Fibroblast of skin of right quadriceps (primary cell): ENCODE data around the gene SLC8A1.

Experiments
- DNase-seq: peaks from one replicate; pipeline ENCODE4 v3.0.0-alpha.2; 2013

The SLC8A1 gene

DNA sequence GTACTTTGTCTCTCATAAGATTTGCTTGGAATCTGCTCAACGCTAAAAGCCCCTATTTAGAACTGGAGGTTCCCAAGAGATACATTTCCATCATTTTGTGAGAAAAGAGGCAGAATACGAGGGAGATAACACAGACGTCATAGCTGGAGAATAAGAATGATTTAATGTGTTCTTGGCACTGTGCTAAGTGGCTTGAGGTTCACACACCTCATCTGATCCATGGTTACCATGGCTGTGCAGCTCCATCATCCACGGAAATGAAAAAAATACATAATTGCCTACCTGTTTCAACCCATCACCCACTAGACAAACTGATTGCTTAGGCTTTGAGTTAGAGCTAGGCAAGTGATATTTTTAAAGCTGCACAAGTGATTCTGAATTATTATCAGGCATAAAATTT is 227.6 kb downstream of the SLC8A1 start:
- DNase-seq, result no peak

DNA sequence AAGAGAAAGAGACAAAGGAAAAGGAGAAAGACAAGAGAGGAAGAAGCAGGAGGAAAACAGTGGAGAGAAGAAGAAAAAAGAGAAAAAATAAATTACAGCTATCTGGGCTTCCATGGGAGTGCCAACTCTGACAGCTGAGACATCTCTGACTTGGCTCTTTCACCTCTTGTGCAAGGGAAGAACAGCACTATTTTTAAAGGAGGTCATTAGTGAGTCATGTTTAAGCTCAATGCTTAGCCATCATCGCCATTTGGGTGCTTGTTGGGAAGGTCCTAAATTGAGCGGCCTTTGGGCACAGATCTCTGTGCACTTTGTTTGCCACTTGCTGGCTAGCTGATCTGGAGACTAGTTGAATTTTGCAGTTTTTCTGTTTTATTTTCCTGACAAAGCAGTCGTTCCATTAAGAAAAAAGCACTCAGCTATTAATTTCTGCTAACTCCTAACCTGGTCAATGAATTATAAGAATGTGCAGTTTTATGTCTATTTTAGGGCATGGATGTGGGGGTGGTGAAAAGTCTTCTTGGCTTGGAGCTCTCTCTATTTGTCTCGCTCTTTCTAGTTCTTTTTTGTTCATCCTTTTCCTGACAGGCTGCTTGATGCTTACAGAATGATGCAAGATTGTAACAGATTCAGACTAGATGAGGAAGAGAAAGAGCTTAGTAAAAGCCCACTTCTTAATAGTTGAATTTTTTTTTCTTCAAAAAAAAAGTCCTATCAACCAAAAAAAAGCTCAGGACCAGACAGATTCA is 231.5 kb downstream of the SLC8A1 start:
- DNase-seq, result peak; percentile 54

DNA sequence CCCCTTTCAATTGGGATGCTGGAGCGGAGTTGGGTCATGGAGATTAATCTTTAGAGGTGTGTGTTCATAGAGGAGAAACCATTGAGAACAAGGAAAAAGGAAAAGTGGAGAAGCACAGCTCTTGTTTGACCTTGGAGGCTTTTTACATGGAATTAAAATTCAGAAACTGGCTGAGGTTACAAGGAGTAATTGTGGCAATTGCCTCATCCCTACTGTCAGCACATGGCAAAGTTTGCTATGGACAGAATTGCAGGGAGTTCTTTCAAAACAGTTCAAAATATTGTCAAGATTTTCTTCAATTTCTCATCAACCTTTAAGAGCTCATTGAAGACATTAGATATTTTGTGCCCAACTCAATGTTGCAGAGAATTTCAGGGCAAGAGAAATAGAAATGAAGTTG is 232.7 kb downstream of the SLC8A1 start:
- DNase-seq, result no peak

DNA sequence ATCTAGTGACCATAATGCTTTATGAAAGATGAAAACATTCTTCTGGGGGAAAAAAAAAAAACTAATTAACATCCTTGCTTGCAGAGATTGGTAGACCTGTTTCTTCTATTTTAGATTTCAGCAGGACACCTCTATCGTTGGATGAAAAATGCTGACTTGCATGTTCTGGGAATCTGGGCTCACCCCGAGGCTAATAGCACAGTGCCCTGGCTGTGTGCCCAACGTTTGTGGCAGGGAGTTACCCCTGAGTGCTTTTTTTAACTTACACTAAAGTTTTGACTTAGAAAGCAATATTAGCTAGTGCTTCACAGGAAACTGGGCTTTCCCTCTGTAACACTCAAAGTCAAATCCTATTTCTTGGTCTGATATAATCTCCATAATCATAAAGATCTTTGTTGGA is 233.2 kb downstream of the SLC8A1 start:
- DNase-seq, result no peak

DNA sequence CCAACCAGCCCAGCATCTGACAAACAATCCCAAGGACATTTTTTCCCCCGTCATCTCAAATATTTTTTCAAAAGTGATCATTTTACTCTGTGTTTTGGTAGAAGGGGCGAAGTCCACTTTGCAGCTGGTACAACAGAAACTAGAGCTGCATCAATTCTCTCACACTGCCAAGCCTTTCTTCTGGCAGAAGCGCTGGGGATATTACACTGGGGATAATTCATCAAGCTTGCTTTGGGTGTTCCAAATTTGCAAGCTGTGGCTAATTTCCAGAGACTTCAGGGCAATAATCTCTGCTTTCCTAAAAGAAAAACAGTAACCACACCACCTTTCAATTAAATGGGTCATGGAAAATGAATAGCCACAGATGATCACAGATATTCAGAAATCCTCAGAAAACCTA is 238.3 kb downstream of the SLC8A1 start:
- DNase-seq, result no peak

DNA sequence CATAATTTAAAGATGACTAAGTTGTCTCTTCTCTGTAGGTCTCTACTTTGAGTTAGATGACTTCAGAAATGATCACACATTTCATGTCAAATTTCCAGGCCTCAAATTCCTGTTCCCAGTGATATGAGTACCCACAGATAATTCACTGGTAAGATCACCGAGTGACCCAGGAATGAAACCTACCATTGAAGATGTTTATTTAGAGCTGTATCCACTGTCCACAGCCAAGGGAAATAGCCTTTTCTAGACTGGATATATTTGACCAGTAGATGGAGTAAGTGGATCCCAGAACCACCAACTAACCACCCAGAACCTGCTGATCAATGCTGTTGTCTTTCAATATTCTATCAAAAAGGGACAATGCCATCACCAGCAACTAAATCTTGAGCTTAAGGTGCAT is 238.8 kb downstream of the SLC8A1 start:
- DNase-seq, result peak; percentile 64

DNA sequence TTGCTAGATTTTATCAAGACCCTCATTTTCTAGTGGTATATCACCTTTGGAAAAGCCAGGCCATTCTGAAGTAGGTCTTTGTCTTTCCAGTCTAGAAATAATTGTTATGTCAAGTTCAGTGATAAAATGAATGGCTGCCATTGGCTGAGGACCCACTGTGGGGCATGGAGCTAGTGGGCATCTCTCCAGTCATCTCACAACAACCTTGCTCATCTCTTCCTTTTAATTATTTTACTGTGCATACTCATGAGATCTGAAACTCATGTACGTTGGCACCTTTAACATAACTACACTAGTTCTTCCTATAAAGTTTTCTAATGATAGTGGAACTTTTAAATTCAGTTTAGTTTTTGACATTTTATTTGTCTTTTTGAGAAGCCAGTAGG is 240.9 kb downstream of the SLC8A1 start:
- no peak for DNase-seq

DNA sequence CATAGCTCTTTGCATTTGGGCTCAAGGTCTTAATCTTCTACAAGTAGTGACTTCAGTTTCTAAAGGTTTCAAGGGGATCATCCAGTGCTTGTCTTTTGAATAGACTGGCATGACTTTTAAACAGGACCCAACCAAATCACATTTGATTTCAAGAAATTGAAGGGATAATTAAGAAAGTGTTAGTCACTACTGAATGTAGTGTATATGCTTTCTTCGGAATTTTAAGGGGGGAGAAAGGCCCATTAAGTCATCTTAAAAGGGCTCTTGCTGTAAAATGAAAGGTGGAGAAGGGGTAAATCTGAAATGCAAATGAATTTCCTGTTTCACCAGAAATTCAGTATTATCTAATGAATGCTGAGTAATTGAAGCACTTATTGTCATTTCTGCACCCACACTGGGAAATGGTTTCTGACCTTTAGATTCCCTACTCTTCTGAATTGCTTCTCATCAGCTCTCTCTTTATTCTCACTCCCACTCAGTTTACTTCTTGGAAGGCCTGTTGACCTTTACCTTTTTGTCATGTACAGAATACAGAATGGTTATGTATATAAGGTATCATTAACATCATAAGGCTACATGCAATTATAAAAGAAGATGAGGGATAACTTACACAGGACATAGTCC is 241.4 kb downstream of the SLC8A1 start:
- DNase-seq, result no peak

DNA sequence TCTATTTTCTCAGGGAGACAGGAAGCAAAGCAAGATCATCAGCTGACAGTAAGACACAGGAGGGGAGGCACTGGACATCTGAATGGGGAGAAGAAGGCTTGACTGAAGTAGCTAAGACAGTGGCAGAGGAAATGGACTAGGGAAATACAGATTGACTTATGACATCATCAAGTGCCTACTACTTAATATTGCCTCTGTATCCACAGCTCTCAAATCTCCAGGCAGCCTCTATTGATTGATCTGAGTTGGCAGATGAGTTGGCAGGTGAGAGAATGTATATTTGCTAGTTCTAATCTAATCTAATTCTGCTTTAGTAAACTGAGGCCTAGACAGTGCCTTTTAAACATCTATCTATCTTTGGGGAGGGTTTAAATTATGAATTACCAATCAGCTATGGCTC is 242.1 kb downstream of the SLC8A1 start:
- no peak for DNase-seq

DNA sequence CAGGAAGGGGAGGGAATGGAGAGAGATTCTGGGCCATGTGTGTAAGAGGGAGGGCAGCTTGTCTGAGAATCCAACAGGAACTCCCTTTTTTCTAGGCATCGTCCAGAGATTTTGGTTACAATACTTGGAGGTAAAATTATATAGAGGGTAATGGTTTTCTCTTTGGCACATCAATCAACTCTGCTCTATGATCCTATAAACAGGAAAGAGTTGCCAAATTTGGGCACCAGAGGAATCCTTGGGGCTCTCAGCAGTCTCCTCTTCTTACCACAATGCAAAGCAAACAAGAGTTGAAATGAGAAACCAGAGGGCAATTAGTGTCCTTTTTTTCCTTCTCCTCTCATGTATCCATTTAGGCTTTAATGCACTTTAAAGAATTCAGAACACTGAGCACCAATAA is 243.4 kb downstream of the SLC8A1 start:
- no peak for DNase-seq

DNA sequence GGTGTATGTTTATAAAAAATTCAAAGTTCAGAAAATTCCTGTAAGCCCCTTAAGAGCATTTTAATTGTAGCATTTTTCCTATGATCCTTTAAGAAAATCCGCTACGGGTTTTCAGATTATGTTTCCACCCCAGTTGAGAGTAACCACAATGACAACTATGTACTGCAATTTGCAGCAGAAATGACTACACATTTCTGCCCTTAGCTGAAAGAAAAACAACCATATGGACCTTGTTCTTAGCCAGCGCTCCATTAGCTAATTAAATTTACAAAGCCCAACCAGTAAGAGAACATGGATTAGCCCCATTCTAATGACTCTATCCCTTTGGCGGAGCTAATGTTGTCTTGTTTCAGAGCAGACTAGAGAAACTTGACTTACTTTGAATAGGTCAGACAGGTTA is 247.6 kb downstream of the SLC8A1 start:
- DNase-seq, result peak; percentile 83

DNA sequence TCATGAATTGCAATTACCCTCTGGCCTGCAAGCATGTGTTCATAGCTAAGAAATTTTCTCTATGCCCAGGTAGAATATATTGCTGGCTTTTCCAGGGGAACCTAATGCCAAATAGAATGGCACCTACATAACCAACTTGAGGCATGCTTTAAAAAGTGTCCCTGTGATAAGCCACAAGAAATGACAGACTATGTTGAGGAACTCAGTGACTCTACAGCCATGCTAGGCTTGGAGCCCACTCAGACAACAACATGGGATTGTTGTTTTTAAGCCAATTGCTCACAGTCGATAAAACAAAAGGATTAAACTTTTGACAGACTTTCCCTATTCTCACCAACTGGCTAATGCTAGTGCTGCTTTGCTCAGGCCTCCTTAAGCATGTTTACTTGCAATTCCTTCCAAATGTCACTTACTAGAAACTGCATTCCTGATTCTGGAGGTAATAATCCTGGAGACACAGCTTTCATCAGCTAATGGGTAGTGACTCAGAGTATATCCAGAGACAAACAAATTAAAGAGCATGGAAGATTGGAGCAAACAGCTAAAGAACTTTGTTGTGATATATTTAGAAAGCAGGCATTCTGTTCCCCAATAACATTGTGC is 249.0 kb downstream of the SLC8A1 start:
- peak; percentile 76 for DNase-seq

DNA sequence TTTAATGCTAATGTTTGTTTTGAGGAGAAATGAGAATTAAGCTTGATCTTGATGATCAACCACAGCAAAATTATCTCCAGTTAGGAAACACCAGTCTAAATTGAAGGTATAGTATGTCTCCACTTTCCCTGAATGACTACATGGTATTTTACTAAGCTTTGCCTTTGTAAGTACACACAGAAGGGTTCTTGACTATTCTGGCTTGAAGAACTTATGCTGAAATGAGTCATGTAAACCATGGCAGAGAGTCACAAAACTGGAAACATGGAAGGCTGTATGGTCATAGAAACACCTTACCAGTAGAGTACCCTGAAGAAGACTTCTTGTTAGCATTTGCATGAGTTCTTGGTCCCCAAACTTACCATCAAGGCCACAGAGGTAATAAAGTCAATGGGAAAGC is 250.5 kb downstream of the SLC8A1 start:
- DNase-seq, result no peak

DNA sequence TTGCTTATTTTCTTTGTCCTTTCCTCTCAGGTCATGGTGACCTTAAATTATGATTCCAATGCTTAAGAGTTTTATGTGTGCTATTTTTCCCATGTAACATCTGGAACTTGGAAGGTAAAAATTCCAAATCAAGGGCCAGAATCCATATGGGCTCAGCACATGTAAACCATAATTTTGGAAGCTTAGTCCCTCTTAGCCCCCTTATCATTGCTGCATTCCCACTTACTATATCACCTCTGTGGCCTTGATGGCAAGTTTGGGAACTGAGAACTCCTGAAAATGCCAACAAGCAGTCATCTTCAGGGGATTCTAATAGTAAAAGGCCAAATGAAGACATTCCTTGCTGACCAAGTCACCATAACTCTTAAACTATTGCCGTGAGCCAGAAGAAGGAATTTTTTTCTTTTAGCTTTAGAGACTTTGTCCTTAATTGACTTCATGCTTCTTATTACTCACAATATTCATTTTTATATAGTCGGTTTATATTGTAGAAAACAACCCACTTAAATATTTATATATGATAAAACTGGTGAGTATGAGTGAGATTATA is 251.4 kb downstream of the SLC8A1 start:
- no peak for DNase-seq

DNA sequence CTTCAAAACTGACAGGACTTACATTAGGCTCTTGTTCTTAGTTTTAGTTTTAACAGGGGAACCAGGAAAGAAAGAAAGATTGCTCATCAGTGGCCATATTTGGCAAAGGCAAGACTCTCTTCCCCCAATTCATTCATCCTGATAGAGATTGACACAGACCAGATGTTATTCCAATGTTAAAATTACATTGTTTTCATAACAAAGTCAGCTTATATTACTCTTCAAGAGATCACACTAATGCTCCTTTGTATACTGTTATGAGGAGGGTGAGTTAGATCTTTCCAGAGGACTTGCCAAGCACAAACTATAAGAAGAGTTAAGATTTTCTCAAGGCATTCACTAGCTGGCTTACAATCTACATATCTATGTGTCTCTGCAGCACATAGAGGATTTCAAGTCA is 252.1 kb downstream of the SLC8A1 start:
- no peak for DNase-seq

DNA sequence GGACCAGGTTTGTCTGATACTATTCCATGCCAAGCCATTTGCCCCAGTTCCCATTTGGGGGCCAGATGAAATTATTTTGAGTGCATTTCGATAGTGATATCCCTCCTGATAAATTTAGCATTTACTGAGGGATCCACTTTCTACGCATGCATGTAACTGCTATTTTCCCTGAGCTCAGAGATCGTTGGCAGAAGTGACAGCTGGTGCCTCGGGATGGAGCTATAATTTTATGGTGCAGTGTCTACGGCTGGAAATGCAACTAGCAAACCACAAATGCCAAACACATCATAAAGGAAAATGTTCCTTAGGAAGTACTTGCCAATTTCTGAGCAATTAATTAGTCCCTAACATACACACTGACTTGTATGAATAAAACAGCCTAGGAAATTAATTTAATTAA is 254.8 kb downstream of the SLC8A1 start:
- DNase-seq, result no peak

DNA sequence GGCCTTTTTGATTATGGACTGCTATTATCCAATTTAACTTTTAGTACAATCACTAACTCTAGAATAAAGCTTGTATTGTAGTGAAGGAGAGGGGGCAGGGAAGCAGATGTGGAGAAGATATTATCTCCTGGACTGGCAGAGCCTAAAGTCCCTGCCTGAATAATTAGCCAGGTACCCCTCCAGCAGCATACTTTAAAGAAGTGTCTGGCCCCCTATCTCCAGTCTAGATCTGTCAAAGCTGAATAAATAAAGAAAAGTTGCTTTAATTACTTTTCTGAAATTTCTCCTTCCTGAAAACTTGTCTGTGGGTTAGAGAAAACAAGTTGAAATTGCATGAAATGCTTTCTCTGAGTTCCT is 258.2 kb downstream of the SLC8A1 start:
- DNase-seq, result no peak

DNA sequence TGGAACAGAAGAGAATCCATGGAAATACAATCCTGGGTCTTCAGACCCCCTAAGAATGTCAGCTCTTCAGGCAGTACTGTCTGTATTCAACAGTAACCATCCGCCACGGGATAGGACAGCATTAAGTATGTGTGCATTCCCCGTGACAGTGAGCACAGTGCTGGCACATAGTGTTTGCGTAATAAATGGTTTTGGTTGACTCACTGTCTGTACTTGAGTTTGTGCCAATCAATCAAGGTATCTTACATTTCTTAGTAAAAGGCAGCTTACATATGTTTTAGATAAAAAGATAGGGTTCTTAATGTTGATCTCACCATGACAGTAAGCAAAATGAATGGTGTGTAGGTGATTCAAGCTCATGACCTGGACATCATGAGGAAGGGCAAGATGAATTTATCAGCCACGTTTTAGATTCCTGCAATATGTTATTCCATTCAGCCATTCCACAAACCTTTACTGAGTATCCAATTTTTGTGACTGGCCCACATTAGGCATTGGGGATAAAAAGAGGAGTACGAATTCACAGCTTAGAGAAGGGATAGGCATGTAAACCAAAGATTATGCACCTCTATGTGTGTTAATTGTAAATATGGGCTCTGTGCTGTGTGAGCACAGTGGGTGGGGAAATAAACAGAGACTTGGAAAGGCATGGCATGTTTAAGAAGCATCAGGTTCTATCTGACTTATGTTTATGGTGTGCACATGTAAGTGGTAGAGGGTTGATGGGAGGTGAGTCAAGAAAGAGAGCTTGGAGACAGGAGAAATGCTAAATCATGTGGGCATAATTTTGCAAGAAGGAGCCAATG is 258.8 kb downstream of the SLC8A1 start:
- DNase-seq, result peak; percentile 69

DNA sequence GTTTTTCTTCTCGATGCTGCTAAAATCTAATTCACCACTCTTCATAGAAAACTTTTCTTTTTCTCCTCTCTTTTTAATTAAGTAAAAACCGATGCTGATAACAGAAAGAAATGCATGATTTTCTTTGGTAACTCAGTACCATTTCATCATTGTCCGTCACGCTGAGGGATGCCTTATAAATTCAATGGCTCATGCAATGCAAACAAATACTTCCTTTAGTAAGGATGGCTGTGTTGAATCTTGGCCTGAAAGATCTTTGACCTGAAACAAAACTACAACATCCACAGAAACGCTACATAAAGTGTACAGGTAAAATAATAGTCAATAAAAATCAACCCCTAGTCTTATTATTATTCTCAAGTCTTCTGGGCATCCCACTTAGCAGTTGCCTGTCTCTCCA is 261.4 kb downstream of the SLC8A1 start:
- no peak for DNase-seq

DNA sequence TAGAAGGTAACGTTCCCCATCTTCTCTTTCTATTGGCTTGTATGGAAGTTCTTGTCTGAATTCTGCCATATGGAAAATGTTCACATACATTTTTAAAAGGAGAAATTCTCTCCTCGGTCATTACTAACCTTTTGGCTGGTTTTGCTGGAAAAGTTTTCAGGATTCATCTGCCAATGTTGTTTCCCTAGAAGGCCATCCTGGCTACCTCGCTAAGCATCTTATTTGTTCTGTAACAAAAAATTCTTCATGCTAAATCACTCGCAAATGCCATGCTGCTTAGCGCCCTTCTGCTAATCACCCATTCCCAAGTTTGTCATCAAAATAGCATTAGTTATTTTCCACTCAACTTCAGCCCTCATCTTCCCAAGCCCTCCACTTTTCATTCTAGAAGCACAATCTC is 262.0 kb downstream of the SLC8A1 start:
- DNase-seq, result no peak

DNA sequence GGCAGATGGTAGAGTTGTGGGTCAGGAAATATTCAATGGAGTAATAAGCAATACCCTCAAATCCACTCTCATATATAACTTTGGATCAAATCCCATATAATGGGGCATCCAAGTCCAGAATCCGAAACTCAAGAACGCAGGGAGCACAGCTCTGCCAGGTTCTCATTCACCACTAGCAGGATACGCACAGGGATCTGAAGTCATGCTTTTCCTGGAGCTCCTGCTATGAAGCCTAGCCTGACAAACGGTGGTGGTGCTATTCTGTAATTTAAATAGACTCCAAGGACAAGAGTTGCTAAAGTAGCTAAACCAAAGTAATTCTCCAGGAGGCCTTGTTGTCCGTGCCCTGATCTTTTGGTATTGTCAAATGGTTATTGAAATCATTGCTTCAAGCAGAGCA is 264.8 kb downstream of the SLC8A1 start:
- DNase-seq, result no peak

DNA sequence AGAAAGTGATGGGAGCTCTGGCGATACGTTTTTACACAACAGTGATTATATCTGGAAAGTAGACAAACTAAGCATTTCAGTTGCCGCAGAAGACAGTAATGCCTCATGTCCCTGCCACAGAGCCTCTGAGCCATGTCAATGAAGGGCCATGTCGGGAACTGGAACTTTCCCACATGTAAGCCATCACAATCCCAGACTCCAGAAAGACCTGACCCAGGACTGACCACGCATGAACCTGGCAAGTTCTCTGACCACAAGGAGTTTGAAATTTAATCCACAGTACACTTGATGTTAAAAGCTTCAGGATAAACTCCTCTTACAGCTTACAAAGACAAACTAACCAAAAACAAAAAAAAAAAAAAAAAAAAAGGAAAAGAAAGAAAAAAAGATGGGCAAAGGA is 267.3 kb downstream of the SLC8A1 start:
- DNase-seq, result no peak

DNA sequence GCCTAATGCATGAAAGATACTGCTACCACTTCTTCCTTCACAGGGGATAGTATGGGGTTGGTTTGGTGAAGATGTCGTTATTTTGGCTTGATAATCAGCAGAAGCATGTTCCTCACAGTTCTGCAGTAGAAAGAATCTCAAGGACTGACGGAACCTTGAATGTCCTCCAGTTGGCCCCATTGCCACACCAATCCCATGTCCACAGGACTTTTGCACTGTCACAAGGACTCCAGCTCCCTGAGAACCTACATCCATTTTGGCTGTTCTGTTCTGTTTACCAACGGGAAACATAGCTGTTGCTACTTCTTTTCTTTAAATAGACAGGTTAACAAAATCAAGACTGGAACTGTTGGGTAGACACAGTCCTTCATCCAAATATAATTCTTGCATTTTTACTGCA is 270.0 kb downstream of the SLC8A1 start:
- no peak for DNase-seq

DNA sequence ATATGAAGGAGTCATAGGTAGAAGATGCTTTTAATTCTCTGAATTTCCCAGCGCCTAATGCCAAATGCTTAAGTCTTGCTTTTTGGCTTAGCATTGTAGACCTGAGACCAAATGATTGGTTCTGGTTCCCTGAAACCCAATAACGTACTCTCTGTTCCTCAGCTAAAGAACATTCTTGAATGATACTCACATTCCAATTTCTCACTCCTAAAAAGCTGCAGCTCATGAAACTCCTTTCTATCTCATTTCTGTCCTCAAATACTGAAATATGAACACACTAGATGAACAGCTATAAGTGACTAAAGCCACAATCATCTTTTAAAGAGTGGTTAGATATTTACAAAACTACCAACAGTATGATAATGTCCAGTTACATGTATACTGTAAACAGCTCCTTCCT is 272.1 kb downstream of the SLC8A1 start:
- DNase-seq, result no peak
